Right hindlimb (tissue), 1 donor: ENCODE results near the gene ODF2L.

Experiments used
- DNase-seq: peaks from one replicate; pipeline ENCODE4 v3.0.0-alpha.2; 2018

ODF2L gene, protein sequence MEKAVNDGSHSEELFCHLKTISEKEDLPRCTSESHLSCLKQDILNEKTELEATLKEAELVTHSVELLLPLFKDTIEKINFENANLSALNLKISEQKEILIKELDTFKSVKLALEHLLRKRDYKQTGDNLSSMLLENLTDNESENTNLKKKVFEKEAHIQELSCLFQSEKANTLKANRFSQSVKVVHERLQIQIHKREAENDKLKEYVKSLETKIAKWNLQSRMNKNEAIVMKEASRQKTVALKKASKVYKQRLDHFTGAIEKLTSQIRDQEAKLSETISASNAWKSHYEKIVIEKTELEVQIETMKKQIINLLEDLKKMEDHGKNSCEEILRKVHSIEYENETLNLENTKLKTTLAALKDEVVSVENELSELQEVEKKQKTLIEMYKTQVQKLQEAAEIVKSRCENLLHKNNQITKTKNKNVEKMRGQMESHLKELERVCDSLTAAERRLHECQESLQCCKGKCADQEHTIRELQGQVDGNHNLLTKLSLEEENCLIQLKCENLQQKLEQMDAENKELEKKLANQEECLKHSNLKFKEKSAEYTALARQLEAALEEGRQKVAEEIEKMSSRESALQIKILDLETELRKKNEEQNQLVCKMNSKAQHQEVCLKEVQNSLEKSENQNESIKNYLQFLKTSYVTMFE

DNA sequence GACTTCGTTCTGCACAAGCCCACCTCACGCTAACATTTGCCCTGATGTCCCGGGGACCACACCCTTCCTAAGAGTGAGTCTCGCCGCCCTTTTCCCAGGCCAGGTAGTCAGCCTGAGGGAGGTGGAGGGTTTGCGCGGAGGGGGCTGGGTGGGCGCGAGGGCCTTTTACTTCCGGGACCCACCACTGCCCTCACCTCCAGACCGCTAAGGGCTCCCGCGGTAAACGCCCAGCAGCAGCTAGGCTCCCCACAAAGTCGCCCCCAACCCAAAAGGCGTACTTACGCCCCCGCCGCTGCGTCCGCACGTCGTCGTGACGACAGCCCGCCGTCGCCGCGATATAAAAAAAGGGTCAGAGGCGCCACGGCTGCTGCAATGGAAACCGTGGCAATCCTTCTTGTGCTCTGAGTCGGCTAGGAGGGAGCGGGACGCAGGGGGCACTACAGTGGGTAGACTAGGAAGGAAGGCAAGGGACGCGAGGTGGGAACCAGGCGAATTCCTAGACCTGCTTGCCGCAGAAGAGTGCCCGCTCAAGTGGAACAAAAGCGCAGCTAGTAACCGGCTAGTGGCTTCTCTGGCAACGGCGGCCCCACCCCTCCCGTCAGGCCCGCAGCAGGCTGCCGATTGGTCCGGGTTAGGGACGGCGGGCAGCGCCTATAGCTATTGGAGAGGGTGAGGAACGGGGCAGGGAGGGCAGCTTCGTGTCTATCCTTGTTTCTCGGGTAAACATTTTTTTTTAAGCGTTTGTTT, at the start of gene ODF2L:
Gene ODF2L, minus strand, starts transcription at position 573 of the 747 bp plus-strand sequence. CDS start 9,296 bp downstream, outside the sequence.
- peak; percentile 94 for DNase-seq

DNA sequence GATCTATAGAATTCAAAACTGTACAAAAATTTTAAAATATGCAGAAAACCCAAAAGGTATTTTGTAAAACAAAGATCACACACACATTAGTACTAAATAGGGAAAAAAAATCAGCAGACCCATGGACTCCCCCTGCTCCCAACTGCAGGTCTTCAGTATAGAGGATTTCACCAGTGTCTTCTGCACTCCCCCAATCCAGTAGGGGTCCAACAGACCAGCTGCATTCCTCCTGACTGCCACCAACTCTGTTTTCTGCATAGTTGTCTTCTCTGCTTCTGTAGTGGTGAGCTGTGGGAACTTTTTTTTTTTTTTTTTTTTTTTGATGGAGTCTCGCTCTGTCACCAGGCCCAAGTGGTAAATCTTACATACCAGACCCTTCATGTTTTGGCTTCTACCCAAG, 49.8 kb upstream of the ODF2L start:
- no peak for DNase-seq

DNA sequence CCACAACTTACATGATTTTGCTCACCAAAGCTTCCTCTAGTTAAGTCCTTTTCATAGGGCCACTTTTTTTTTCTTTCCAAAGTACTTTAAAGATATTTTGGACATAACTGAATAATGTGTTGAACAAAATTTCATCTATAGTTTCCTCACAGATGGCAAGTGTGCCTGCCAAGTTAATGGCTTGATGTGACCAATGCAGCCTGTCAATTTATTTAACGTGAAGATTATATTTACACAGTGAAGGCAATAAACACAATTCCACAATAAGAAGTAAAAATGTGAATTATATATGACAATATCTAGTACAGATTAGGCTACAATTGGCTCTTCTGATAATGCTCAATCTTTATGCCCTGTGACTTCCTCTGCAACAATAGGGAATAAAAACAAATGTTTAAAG, 45.9 kb upstream of the ODF2L start:
- DNase-seq = no peak

DNA sequence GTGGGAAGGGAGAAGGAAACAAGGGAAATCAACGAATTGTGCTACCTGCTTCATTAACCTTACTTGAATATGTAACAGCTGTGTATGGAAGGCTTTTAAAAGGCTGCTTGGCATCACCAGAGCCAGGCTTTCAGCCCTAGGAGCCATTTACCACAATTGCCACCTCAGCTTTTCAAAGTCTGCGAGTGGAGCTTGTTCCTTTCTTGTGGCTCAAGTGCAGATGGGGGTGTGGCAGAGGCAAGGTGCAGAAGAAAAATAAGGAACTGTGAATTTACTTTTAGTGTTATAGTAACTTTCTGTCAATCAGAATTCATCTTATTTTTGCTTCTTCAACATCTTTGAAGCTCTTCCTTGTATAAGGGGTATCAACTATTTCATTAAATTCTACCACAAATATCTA, 45.5 kb upstream of the ODF2L start:
- DNase-seq = no peak

DNA sequence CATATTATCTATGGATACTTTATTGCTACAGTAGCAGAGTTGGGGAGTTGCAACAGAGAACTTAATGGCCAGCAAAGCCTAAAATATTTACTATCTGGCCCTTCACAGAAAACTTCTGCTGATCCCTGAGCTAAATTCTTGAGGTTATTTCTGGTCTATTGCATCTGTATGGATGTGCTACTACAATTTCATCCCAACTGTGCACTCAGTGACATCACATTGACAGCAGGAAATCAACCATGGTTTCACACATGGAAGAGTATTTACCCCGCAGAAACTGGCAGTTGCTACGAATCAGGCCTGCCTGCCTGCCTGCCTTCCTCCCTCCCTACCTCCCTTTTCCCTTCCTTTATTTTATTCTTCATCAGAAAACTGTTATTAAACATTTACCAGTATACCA, 39.9 kb upstream of the ODF2L start:
- no peak for DNase-seq

DNA sequence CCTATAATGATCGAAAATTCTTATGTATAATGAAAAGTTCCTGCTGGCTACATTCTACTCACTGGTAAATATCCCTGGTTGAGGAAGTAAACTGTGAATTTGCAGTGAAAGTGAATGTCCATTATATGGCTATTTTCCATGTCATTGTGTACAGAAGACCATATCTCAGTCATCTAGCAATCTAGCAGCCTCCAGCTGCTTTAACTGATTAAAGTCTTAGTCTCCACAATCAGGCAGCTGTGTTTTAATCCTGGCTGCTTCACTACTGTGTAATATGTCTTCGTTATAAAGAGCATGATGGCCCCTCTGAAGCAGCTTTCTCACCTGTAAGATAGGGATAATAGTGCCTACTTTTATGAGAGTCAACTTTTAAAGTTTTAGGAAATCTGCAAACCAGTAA, 39.2 kb upstream of the ODF2L start:
- DNase-seq = no peak

DNA sequence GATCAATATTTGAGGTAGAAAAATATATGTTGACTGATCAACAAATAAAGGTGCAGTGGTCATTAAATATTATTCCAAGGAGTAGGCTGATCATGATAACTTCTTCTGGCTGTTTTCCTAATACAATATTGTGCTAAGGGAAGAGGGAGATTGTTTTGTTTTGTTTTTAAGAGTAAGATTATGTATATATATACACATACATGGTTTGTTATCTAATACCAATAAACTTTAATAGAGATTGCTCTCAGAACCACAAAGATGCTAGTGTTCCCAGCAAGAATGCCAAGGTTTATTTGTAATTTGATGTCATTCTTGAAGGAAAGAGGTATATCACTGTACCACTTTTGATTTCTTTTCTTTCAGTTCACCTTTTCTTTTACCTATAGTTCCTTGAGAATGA, 37.9 kb upstream of the ODF2L start:
- DNase-seq = no peak

DNA sequence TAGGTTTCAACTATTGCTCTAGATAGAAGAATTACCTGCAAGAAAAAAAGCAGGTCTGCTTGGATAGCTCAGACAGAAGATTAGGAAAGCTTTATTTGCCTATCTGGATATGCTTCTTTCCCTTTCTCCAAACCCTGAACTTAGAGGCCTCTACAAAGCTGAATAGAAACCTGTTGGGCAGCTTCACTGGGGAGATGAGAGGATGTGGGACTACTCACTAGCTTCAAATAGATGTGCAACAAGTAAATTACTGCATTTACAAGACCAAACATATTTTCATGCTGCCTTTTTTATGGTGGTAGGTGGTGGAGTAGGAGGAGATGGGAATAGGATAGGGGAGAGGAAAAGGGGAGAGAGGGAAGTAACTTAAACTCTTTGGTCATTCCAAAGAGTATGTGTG, 34.3 kb upstream of the ODF2L start:
- DNase-seq = no peak

DNA sequence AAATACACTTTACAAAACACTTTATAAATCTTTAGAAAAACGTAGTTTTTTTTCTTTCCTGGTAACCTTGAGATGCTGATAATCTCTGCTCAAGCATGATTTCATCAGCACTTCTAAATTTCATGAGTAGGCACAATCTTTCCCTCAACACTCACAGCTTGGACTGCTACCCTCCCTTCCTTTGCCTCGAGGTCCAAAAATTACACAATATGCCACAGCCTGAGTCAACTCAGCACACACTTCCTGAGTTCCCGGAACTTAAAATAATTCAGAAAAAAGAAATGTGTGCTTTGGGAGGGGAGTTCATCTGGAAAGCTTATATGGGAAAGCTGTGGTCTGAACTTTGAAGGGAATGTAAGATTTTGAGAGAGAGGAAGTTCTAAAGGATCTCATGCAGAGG, 33.7 kb upstream of the ODF2L start:
- no peak for DNase-seq

DNA sequence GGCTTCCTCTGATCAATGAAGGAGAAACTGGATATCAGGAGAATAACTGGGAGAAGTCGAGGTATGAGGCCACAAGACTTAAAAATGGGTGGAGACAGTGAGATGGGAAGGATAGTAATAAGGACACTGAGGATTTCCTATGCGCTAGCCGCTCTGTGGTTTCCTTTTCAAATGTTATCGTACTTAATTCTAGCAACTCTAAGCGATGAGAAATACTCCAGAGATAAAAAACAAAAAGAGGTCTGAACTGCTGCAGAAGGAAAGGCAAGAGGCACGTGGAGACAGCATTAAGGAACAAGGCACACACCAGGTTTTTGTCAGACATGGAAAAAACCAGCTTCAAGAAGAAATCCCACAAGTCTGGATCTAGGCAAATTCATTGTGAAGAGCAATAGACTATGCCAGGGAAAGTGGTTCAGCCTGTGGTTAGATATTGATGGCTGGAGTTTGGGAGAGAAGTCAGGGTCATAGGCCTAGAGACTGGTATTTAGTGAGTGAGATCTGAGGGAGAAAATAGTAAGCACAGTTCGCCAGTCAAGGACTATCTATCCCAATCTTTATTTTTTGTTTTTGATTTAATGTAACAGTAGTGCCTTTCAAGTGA, 33.1 kb upstream of the ODF2L start:
- no peak for DNase-seq

DNA sequence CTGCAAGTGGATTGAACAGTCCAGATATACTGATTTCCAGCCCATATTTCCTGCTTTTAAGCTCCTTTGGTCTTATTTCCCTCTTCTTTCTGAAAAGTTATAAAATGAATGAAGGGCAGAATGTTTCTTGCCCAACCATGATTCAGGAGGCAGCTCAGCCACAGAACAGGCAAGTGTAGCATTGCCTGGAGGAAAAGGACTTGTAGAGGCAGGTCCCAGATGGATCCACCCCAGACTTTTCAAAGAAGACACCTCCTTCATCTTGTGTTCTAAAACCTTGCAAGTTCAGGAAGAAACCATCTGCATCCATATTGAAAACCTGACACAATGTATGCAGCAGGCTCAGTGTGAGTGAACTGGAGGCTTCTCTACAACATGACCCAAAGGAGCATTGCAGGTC, 27.8 kb upstream of the ODF2L start, which contains the start of gene CLCA2:
Gene CLCA2, plus strand, starts transcription at position 299 of the 400 bp plus-strand sequence. Its CDS starts 77 bp downstream, at position 376.
- no peak for DNase-seq

DNA sequence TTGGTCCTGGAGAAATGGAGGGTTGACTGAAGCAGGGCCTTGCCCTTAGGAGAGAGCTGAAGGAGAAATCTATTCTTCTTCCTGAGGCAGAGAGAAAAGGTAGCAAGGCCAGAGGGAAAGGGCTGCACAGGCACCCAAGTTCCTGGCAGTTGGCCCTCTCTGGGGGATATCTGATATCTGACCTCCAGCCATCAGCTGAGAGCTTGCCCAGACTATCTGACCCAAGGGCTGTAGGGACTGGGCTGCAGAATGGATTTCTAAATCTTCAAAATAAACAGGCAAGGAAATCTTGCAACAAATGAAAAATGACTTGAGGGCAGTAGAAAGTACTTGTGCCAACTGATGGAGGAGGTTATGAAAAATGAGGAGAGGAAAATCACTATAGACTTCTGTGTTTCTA, 27.4 kb upstream of the ODF2L start:
- no peak for DNase-seq

DNA sequence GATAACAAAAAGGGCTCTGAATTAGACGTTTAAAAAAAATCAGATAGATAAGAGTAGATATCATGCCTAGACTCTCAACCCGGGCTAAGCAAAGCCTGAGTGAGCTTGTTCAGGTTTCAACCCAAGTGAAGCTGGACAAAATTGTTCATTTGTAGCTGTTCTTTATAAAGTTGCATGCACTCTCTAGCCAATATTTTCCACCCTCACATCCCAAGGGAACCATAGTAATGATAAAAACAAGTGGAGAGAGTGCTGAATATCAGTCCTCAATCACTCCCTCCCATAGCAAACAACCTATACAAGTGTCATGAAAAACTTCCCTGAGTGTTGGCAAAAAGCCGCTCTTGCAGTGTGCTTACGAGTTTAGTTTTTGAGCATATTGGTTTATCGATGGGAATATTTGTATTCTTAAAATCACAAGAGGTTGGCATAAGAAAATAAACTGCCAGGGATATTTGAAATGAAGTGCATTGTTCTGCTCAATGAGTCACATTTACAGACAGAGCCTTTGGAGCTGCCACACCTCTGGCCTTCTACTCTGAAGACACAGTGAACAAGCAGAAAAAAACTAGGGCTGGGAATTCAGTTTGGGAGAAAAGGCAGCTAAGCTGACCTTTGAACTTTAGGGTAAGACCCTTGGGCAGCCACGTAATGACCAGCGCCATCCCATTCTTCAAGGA, 25.6 kb upstream of the ODF2L start:
- DNase-seq = no peak

DNA sequence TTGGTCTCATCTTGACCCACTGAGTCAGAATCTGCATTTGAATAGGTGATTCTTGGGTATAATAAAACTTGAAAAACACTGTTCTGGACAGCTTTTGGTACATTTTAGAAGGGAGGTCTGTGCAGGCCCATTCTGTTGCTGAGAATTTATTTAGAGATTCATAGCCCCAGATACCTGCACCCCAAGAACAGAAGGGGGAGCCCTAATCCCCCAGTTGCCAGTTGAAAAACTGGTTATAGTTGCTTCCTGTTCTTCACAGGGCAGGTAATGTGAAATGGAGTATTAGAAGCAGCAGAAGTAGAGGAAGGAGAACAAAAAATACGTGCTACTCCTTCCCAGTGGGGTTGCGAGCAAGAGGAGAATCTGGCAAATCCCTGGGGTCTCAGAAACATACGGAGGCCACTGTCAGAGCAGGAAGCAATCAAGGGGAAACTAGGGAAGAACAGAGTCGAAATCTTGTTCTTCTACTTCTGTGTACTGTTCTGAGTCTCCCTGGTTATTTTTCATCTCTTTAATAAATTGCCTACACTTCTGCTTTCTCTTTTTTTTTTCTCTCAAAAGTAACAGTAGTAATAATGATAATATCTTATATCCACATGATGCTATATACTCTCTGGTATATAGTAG, 23.3 kb upstream of the ODF2L start:
- no peak for DNase-seq

DNA sequence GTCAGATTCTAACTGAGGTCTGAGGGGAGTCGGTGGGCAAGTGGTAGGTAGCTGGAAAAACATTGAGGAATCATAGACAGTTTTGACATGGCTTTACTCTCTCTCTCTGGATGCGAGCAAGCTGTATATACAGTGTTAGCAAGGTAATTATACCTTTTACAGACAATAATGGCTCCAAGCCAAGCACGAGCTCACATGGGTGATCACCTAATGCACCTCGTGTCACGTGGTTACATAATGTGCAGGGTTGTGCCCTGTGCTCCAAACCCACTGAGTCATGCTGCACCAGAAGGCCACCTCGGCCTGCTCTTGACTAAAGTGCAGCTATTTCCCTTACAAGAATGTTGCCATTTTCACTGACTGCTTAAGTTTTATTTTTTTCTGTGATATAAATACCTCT, 20.2 kb upstream of the ODF2L start:
- DNase-seq = no peak

DNA sequence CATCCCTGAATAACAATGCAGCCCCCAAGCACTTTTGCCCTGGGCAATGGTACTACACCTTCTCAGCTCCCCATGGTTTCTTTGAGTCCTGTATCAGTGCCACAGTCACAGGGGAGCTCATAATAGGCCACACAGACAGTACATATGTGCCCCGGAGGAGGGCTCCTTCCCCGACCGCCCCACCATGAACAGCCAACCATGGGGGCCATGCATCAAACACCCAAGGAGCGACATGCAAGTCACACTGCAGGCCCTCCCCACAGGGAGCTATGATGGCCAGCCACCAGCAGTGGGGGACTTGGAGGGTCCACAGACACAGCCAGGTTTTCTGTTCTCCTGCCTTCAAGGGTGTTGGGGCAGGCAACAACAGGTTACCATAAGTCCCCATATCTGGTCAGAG, 14.8 kb upstream of the ODF2L start:
- no peak for DNase-seq

DNA sequence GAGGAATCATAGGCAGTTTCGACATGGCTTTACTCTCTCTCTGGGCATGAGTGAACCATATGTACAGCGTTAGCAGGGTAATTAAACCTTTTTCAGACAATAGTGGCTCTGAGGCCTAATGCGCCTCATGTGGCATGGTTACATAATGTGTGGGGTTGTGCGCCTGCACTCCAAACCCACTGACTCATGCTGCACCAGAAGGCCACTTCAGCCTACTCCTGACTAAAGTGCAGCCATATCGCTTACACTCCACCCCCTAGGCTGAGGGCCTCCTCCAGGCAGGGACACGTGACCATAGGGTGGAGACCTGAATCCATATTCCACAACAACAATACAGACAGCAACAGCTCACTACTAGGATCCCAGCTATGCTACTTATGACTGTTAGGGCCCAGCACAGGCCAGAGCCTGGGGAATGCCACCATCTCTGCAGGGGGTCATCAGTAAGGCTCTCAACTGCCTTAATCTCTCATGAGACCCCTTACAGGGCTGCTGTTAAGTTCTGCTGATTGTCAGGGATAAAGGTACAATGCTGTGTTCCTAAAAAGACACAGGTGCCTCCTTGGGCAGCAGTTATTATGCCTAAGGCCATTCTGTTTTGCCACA, 13.4 kb upstream of the ODF2L start:
- no peak for DNase-seq

DNA sequence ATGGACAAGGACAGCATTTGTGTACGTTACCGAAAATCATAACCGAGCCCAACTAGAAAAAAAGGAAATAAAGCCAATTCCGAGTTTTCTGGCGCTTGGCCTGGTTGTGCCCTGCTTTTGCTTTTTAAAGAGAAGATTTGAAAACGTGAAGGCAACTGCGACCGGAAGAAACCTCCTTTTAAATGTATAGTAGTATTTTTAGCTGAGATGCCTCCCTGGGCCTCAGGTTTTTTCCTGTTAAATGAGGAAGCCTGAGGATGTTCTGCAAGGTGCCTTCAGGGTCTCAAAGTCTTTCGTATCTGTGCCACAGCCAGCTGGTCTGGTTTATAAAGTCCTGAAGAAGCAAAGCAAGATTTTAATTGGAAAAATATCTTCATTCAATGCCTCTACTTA, 371 bp upstream of the ODF2L start:
- no peak for DNase-seq

DNA sequence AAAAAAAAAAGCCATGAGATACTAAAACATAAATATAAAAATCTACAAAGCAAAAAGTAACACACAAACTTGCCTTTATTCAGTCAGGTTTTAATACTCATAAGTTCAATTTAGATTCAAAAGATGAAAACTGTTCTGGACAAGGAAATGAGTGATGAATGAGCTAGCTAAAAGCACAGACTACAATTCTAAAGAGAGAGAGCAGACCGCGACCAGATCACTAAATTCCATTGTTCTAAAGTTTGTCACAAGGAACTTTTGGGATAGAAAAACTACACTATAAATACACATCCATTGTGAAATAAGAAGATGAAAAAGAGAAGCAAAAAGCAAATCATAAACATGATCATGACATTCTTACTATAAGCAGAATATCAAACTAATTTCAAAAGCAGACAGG, 1.7 kb downstream of the ODF2L start:
- DNase-seq = no peak

DNA sequence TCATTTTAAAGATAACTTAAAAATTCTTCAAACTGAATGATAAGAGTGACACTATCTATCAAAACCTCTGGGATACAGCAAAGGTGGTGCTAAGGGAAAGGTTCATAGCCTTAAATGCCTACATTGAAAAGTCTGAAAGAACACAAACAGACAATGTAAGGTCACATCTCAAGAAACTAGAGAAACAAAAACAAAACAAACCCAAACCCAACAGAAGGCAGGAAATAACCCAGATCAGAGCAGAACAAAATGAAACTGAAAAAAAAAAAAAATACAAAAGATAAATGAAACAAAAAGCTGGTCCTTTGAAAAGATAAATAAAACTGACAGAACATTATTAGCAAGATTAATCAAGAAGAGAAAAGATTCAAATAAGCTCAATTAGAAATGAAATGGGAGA, 6.8 kb downstream of the ODF2L start:
- no peak for DNase-seq

DNA sequence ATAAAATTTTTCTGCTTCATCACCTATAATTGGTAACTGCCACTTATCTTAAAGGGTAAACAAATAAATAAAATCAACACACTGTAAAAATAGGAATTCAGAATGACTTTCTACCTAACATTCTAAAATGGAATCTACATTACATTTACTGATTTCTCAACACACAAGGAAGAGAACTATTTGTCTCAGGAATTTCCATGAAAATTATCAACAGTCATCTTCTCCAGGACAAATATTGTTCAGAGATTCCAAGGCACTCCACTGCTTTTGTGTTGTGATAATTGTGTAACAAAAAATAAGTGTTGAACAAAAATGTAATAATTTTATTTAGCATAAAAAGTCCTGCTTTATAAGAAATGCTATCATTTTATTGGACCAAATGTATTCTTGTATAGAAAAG, 7.3 kb downstream of the ODF2L start:
- DNase-seq = no peak
